HG03565 (cell line): ENCODE results near the gene HOXC9.

Experiments
- ATAC-seq: cut with Tn5 transposase; IDR thresholded peaks from one replicate; pipeline ENCODE4 v1.9.1; 2021; ENCODE audit warnings: mild to moderate bottlenecking, moderate library complexity; ENCODE audit not compliant: unreplicated experiment

Gene HOXC9

DNA sequence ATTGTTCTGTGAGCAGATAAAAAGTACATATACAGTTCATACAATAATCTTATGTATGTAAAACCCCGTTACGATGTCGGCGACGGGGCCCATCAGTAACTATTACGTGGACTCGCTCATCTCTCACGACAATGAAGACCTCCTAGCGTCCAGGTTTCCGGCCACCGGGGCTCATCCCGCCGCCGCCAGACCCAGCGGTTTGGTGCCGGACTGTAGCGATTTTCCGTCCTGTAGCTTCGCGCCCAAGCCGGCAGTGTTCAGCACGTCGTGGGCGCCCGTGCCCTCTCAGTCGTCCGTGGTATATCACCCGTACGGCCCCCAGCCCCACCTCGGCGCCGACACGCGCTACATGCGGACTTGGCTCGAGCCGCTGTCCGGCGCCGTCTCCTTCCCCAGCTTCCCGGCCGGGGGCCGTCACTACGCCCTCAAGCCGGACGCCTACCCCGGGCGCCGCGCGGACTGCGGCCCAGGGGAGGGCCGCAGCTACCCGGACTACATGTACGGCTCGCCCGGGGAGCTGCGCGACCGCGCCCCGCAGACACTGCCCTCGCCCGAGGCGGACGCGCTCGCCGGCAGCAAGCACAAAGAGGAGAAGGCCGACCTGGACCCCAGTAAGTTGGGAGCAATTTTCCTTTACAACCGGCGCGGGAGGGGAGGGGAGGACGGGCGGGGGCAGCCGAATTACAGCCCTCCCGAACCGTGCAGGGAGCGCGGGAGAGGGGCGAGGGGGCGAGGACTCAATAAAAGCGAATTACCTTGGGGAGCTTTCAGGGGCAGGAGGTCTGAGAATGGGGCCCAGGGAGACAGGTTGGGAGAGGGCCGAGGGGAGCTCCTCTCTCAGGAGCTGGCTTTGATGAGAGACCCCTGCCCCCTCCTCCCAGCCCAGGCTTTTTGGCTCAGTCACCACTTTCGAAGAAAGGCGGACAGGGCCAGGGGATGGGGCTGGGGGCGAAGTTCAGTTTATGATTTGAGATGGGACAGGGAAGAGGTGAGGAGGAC, at the start of gene HOXC9:
Gene HOXC9 (plus strand): TSS at position 46 of the 999 bp plus-strand sequence. CDS start 28 bp downstream, at position 74.
- no peak for ATAC-seq

DNA sequence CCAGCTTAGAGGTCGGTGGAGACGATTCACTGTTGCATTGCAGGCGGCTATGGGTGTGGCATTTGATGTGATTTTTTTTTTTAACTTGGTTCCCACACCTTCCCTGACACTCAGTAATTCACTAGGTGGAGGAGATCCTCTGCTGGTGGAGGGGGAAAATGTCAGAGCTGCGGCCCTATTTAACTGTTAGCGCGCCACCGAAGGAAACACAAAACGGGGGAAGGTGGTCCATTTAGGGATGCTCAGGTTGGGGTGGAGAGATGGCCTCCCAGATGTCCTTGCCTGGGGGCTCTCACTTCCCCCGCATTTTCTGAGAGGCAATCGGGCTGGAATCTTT, 49.6 kb upstream of the HOXC9 start:
- ATAC-seq: no peak

DNA sequence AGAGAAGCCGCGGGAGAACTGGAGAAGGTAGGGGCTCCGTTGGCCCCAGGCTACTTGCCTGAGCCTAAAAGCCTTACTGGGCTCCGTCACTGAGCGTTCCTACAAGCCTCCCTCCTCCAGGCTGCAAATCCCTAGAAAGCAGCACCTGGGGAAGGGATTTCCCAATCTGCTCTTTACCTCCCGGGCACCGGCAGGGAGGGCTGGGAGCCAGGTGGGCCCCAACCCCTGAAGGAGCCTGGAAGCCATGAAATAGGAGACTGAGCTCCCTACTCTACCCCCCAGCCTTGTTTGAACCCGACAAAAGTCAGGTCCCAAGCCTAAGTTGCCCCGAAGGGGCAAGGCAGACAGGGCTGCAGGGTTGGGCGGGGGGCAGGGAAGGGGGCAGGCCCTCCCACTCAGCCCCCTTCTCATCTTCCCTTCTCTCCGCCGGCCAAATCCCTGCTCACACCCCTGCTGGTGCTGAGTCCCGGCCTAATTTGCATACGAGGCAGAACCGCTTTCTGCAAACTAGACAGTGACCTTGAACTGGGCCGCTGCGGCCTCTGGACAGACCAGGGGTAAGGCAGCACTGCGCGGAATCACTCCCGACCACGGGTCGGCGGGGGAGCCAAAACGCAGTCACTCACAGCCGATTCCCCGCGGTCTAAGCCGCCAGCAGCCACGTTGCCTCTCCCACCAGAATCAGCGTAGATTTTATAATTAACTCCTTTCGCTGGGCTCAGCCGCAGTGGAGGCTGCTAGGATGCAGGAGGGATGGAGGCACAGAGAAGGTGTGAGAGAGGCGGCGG, 49.0 kb upstream of the HOXC9 start:
- no peak for ATAC-seq

DNA sequence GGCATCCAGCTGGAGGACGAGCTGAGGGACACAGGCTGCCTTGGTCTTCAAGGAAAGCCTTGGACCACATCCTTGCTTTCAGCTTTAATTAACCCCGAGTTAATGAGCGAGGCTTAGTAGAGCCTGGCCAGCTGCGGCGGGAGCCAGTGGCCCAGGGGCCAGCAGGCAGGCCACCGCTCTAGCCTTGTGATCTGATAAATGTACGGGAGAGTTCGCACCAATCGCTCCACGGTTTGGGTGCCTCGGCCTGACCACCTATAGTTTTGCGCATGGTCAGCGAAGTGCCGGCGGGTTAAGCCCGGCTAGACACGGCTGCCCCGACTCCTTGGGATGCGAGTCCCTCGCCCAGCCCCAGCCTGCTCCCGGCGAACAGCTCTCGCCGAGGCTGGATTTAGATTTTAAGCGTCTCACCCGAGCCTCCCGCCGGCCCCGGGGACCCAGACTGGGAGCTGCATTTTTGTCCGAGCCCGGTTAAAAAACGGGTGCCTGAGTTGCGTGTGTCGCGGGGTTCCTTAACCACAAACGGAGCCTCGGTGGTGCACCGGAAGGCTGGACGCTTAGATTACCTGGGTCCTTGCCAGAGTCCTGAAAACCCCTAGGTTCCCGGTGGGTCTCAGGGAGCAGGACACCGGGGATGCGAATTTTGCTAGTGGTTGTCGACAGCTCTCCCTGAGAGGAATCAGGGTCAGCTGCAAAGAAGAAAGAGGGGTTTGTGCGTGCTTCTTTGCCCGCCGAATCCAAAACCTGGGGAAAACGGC, 48.2 kb upstream of the HOXC9 start:
- no peak for ATAC-seq

DNA sequence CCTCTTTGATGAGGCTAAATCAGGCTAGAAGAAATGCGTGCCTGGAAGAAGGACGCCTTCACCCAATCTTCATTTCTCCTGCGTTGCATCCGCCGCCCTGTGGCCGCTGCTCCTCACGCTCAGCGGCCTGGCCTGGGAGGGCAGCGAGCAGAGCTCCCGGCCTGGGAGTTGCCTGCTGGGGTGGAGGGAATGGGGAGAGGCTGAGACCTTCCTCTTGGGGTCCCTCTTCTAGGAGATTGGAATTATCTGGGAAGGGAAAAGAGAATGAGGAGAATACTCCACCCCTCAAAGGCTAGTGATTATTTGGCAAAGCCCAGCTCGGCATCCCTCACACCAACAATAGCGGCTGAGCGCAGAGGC, 47.6 kb upstream of the HOXC9 start:
- no peak for ATAC-seq

DNA sequence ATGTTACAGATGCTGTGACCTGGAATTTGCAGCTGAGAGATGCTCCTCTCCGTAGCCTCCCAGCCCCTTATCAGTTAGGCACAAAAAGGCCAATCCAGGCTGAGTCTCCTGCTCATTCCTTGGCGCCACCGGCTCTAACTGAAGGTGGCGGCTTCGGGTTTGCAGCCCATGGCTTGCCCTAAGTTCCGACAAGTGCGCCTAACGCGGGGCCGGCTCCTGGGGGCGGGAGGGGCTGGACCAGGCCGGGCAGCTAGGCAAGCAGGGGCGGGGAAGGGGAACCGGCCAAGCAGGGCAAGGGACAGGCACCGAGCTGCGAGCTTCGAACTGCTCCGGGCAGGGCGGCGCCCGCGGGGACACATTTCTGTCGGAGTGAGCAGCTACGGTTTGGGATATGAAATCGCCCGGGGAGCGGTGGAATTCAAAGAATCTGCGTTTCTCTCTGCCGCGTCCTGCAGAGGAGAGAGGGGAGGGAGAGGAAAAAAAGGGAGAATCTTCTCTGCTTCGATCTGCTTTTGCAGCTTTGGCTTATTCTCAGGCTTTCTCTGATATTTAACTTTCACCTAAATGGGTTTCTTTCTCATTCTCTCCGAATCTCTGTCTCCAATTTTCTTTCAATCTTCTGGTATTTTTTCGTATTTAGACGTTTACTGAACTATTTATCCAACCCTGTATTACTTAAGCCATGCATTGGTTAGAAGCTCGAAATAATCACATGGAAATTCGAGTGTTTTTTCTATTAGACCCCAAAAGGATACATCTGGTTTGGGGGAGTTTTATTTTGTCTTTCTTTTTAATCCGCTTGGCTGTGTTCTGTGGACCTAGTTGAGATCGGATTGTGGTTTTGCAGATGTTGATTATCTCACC, 46.9 kb upstream of the HOXC9 start:
- ATAC-seq: no peak

DNA sequence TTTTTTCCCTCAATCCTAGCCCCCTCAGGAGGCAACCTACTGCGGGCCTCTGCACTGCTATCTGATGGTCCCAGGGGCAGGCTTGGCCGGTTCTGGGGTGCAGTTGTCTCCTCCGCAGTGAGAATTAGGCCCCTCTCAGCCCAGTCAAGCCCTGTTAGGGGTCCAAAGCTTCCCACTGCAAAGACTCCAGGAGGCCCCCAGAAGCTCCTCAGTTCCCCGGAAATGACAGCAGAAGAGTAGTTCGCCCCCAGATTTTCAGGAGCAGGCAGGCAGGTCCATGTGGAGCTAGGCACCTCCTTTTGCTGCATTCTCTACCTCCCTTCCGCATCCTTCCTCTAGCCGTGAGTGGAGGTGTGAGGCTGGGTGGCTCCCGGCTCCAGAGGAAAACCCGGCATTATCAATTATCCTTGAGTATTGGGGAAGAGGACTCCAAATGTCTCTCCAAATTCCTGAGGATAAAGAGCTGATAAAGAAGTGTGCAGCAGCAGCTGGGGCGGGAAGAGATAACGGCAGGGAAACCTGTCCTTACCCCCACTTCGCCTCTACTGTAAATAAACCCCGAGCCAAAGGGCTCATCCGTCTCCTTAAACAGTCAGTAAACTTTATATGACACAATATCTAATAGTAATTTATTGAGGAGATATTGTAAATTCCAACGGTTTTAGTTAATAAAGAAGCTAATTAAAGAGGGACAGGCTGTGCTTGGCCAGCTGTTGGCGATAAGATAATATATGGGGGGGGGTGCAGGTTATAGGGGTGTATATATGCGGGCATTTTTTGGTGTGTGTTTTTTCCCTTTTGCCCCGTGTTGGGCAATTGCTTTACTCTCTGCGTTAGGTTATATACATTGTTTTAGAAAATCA, 45.9 kb upstream of the HOXC9 start:
- no peak for ATAC-seq

DNA sequence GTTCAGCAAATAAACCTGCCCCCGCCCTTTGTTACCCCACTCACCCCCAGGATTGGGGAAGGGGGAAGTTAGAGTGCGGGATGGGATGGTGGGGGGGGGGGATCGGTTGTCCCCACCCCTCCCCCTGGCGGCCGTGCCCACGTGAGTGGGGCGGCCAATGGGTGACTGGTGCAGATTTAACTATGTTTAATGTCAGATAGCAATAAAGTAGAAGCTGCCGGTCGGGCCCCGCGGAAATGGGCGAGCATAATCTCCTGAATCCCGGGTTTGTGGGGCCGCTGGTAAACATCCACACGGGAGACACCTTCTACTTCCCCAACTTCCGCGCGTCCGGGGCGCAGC, 45.3 kb upstream of the HOXC9 start, which contains the start of gene HOXC12:
Gene HOXC12 (plus strand): TSS at position 210 of the 342 bp plus-strand sequence. CDS start 27 bp downstream, at position 237.
- no peak for ATAC-seq

DNA sequence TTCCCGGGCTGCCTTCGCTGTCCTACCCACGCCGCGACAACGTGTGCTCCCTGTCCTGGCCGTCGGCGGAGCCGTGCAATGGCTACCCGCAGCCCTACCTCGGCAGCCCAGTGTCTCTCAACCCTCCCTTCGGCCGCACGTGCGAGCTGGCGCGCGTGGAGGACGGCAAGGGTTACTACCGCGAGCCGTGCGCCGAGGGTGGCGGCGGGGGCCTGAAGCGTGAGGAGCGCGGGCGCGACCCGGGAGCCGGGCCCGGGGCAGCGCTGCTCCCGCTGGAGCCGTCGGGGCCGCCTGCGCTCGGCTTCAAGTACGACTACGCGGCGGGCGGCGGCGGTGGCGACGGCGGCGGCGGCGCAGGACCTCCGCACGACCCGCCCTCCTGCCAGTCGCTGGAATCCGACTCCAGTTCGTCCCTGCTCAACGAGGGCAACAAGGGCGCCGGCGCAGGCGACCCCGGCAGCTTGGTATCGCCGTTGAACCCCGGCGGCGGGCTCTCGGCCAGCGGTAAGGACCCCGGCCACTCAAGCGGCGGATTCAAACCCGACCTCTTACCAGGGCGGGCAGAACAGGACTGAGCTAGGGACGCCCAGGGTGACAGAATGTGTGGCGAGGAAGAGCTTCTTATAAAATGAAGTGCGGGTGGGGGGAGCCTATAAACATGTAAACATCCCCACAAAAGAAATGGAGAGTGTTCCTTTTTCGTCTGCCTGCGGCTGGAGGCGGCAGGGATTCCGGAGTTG, 44.8 kb upstream of the HOXC9 start:
- no peak for ATAC-seq

DNA sequence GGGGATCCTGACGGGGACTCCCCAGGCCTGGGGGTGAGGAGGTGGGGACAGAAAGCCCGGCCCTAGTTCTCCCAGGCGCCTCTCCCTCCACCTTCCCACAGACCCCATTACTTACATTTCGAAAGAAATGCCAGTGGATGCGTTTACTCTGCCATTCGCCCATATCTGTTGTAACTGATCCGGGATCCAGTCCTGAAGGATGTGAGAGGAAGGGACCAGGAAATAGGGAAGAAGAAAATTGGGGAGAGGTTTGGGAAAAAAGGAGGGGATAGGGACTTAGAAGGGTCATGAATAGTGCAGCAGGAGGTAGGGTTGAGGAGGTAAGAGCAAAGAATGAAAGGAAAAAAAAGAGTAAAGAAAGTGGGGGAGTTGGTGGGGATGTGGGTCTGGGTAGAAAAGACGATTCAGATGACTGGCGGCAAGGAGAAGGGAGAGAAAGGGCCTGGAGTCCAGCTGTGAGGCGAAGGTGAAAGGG, 44.1 kb upstream of the HOXC9 start:
- no peak for ATAC-seq

DNA sequence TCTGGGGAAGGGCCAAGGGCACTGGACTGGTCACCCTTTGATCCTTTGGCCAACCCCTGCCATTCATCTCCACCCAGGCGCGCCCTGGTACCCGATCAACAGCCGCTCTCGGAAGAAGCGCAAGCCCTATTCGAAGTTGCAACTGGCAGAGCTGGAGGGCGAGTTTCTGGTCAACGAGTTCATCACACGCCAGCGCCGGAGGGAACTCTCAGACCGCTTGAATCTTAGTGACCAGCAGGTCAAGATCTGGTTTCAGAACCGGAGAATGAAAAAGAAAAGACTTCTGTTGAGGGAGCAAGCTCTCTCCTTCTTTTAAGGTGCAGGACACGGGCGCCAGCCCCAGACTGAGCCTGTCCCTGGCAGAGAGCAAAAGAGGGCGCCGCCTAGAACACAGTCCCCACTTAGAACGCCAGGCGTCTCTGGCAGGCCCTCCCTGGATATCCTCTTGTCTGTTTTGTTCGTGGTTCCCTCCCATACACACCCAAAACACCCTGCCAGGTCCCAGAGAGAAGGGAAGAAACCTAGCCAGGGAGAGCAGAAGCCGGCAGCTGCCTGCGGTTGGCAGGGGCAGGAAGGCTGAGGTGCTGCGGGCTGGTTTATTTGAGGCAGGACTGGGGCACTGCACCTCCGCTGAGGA, 43.6 kb upstream of the HOXC9 start:
- no peak for ATAC-seq

DNA sequence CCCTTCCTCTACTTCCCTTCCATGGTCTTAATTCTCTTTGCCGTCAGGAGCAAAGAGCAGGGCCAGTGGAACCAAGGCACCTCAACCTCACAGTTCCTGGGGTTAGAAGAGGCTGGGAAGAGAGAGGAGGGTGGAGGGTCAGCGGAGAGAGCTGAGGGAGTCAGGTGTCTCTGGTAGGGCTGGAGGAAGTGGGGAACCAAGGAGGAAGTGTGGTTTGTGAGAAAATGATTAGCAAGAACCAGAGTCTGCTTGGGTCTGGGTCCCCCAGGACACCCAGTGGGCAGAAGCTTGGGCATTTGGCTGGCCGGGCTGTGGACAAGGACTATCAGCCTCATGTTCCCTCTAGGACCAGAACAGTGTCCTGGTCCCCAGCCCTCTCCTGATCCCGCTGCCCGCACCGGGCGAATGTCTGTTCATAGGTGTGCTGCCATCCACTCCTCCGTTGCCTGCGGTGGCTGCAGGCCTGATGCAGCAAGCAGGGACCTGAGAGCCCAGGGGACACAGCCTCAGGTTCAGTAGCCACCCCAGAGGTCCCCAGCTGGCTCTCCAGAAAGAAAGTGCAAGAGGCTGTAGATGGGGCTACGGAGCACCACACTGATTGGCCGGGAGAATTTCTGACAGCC, 42.9 kb upstream of the HOXC9 start:
- ATAC-seq: no peak

DNA sequence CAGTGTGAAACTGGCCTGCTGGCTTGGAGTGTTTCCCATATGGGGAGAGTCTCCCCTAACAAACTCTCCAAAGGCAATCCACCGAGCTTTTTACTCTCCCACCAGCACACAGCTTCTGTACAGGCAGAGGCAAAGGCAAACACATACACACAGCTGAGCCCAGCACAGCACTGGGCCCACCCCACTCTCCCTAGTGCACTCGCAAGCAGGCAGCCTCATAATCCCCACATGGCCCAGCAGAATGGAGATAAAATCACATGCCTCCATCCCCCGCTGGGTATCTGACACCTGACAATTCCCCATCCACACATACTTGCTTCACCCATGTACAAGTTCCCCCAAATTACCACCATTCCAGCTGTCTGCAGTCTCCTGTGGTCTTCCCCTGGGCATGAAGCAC, 41.8 kb upstream of the HOXC9 start:
- ATAC-seq: no peak

DNA sequence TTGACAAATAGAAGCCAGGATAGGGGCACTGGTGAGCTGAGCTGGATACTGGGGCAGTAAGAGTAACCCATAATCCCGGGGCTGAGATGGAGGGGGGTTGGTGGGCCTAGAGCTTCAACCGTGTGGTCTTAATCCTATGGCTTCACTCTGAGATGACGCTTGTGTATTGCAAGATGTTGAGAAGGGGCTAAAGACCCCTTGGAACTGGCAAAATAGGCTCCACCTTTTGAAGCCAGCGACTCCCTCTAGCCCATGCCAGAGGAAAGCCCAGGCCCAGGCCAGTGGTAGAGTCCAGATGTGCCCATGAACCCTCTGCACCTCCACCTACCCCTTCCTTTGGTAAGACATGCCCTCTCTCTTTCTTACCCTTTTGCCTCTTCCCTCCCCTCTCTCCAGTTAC, 40.6 kb upstream of the HOXC9 start:
- no peak for ATAC-seq

DNA sequence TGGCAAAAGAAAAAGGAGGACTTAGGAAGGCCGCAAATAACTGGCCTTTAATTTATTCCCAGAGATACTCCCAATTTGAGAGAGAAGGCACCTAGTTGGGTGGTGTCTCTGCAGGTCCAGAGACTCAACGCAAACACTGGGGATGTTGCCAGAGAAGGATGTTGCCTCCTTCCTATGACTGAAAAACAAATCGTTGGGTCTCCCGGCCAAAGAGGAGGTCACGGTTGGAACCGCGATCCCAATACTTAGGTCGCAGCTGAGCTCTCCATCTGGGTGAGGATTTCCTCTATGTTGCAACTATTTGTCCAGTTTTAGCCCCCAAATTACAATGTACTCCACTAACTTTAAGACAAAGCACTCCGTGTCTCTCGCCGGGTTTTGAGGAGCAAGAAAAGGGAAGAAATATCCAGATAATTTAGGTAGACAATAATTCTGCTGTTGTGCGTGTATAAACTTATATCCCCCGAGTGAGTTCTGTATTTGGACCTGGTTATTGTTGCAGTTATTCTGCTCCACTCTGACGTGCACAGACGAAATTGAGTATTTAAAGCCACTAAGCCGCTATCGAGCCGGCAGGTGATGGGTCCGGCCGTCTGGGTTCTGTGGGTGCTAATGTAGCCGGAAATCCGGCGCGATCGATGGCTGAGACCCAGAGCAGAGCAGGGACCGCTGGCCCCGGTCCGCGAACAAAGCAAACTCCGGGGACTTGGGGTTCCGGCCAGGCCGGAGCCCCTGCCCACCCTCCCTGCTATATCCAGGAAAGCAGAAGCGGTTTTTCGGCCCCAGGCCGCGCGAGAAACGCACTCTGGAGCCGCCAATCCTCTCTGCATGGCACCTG, 39.6 kb upstream of the HOXC9 start:
- ATAC-seq: no peak

DNA sequence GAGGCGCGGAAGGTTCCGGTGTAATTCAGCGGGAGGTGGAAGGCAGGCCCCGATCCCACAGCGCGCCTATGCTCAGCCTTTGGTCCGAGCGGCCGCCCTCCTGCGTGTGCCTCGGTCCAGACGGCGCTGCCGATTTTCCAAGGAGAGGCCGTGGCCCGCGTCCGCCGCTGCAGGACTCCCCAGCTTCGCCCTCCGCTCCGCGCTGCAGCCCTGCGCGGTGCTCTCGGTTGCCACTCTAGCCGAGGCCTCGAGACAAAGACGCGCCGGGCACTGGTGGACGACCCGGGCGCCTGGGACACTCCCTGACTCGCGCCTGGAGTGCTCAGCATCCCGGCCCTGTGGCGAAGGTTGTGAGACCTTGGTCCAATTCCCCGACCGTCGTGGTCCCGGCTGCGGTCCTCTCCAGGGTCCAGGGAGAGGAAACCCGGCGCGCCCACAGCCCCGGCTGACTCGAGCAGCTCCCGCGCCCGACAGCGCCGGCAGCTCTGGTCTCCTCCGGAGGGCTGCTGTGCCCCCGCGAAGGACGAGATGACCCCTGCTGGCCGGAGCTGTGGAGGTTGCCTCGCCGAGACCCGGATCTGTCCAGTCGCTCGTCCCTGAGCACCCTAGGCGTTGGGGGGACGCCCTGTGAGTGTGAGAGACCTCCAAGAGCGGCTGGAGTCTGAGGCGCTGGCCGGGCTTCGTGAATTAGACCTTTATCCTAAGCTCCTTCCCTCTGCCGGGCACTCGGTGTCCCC, 38.8 kb upstream of the HOXC9 start:
- ATAC-seq: no peak
